Type B pancreatic cell (in vitro differentiated cells): Measurements from ENCODE around the gene C5orf58. TPM values are rescaled to one million over a fixed set of nuclear protein-coding genes. Genes with fewer than 3 reads are reported as not detected.

Source experiments
- DNase-seq: peaks from one replicate; pipeline ENCODE4 v3.0.0; 2021; ENCODE audit warnings: mixed read lengths; ENCODE audit not compliant: unreplicated experiment; ENCODE audit errors: extremely low spot score
- H3K27ac Mint-ChIP-seq: 2 replicates; pipeline ENCODE4 v1.8.0; 2021; ENCODE audit warnings: mild to moderate bottlenecking, mixed read lengths
- H3K27me3 Mint-ChIP-seq: 2 replicates; pipeline ENCODE4 v1.8.0; 2021; ENCODE audit warnings: mixed read lengths
- H3K36me3 Mint-ChIP-seq: 2 replicates; pipeline ENCODE4 v1.8.0; 2021; ENCODE audit warnings: mixed read lengths
- H3K4me1 Mint-ChIP-seq: one replicate; pipeline ENCODE4 v1.8.0; 2021; ENCODE audit warnings: mixed read lengths; ENCODE audit not compliant: unreplicated experiment
- H3K4me3 Mint-ChIP-seq: 2 replicates; pipeline ENCODE4 v1.8.0; 2021; ENCODE audit warnings: mild to moderate bottlenecking, mixed read lengths
- H3K9me3 Mint-ChIP-seq: 2 replicates; pipeline ENCODE4 v1.8.0; 2021; ENCODE audit warnings: mixed read lengths
- total RNA-seq: library from RNA; stranded (reverse); gene quantifications from 2 replicates; pipeline ENCODE4 v1.2.1, GENCODE V29; 2021; ENCODE audit warnings: low replicate concordance
- TF ChIP-seq, protein P1 (sequence below): fragments of 200-600 bp; sonication (generic); conservative IDR thresholded peaks from 2 replicates; pipeline ENCODE4 v1.5.0; 2021; ENCODE audit warnings: antibody characterized with exemption, mild to moderate bottlenecking

C5orf58 gene
- total RNA-seq, 1 donor from 2014 or later = not detected

DNA sequence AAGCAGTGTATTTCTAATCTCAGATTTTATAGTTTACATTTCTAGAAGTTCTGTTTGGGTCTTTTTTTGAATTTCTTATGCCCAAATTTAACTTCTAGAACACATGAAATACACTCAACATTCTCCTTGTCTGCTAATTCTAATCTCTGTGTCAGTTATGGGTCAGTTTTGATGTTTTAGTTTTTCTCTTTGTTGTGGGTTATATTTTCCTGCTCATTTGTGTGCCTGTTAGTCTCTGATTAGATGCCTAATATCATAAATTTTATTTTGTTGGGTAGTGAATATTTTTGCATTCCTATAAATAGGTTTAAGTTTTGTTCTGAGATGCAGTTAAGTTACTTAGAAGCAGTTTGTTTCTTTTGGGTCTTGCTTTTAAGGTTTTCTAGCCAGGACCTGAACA is 52.4 kb downstream of the C5orf58 start:
- DNase-seq = no peak
- TF ChIP-seq, protein P1, sequence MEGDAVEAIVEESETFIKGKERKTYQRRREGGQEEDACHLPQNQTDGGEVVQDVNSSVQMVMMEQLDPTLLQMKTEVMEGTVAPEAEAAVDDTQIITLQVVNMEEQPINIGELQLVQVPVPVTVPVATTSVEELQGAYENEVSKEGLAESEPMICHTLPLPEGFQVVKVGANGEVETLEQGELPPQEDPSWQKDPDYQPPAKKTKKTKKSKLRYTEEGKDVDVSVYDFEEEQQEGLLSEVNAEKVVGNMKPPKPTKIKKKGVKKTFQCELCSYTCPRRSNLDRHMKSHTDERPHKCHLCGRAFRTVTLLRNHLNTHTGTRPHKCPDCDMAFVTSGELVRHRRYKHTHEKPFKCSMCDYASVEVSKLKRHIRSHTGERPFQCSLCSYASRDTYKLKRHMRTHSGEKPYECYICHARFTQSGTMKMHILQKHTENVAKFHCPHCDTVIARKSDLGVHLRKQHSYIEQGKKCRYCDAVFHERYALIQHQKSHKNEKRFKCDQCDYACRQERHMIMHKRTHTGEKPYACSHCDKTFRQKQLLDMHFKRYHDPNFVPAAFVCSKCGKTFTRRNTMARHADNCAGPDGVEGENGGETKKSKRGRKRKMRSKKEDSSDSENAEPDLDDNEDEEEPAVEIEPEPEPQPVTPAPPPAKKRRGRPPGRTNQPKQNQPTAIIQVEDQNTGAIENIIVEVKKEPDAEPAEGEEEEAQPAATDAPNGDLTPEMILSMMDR = no peak
- H3K9me3 Mint-ChIP-seq = peaks cover 11% of the 10 kb centered on the region
- H3K27me3 Mint-ChIP-seq = peaks cover 19% of the 10 kb centered on the region
- no peak overlapping the region for H3K27ac Mint-ChIP-seq
- no peaks in the 10 kb centered on the region for H3K4me1 Mint-ChIP-seq
- H3K4me3 Mint-ChIP-seq = no peak overlapping the region
- no peaks in the 10 kb centered on the region for H3K36me3 Mint-ChIP-seq

DNA sequence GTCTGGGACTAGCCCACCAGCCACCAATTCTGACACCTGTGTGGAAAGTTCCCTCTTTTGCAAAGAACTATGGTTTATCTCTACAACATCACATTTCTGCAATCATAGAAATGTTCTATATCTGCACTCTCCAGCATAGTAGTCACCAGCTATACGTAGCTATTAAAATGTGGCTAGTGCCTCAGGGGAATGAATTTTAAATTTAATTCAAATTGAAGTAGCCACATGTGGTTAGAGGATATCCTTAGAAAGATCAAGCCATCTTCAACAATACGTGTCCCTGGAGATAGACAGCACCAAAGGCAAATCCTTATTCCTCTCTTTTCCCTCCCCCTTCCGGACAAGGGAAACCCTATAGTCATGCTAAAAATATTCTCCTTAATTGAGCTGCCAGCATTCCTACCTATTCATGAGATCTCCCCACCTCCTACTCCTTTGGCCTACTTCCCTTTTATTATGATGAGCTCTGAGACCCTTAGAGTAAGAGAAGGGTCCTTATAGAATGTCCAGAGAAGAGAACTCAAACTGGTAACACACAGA is 53.7 kb downstream of the C5orf58 start:
- DNase-seq = no peak
- peaks cover 11% of the 10 kb centered on the region for H3K9me3 Mint-ChIP-seq
- H3K4me3 Mint-ChIP-seq = no peak overlapping the region
- peaks cover 18% of the 10 kb centered on the region for H3K27me3 Mint-ChIP-seq
- TF ChIP-seq, protein P1 = no peak
- H3K36me3 Mint-ChIP-seq = peaks cover 3% of the 10 kb centered on the region
- no peak overlapping the region for H3K27ac Mint-ChIP-seq
- H3K4me1 Mint-ChIP-seq = no peaks in the 10 kb centered on the region

DNA sequence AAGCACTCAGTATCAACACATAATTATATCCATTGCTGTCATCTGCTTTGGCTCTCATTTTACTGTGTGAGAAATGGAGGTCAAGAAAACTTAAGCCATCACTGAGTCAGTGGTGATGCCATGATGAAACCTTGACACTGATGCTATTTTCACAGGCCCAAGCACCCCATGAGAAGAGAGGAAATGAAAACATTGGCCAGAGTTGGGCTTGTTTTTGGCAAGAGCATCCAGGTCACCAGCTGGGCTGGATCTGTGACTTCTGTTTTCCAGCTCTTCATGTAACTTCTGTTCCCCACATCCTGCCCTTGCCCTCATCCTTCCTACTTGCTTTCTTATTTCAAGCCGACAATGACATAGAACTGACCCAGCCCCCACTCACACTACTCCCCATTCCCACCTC is 54.7 kb downstream of the C5orf58 start:
- Mint-ChIP-seq H3K27ac (no peak overlapping the region), H3K36me3 (peaks cover 3% of the 10 kb centered on the region), H3K9me3 (peaks cover 11% of the 10 kb centered on the region), H3K4me1 (no peaks in the 10 kb centered on the region), H3K4me3 (no peak overlapping the region), H3K27me3 (peaks cover 22% of the 10 kb centered on the region)
- no peak for DNase-seq
- TF ChIP-seq, protein P1 = no peak

DNA sequence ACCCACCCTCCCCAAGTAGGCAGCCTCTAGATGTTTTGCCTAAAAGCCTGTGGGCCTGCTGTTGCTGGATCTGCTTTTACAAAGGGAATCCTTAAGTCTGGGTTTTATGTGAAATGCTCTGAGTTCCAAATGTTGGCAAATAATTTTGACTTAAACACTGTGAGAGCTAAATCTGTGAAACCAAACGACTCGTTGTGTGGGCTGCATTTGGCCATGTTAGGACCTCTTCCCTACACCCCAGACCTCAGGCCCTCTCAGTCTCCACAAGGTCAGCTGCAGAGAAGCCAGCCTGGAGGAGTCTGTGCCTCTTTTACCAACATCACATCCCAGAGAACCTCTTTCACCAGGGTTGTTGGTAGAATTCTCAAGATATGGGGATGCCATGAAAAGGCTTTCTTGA is 55.4 kb downstream of the C5orf58 start:
- H3K4me1 Mint-ChIP-seq = no peaks in the 10 kb centered on the region
- H3K4me3 Mint-ChIP-seq = no peak overlapping the region
- peaks cover 19% of the 10 kb centered on the region for H3K27me3 Mint-ChIP-seq
- no peak for DNase-seq
- H3K9me3 Mint-ChIP-seq = peaks cover 11% of the 10 kb centered on the region
- H3K36me3 Mint-ChIP-seq = peaks cover 3% of the 10 kb centered on the region
- TF ChIP-seq, protein P1 = no peak
- H3K27ac Mint-ChIP-seq = no peak overlapping the region

DNA sequence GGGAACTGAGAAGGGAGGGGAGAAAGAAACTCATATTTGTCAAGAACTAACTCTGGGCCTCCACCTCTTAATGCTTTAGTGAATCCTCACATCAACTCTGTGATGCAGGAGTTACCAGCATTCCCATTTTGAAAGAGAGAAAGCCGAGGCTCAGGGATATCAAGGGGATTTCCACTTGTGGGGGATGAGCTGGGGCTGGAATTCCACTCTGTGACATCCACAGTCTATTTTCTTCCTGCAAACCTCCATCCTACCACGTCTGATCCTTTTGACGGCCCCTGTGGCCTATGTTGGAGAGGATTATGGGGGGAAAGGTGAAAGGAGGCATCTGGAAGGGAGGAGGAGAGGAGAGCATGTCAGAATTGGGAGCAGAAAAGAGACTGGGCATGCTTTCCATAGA is 55.8 kb downstream of the C5orf58 start:
- TF ChIP-seq, protein P1 = no peak
- Mint-ChIP-seq H3K4me3 (no peak overlapping the region), H3K36me3 (peaks cover 3% of the 10 kb centered on the region), H3K9me3 (peaks cover 8% of the 10 kb centered on the region), H3K27me3 (peaks cover 17% of the 10 kb centered on the region), H3K27ac (no peak overlapping the region), H3K4me1 (no peaks in the 10 kb centered on the region)
- DNase-seq = no peak

DNA sequence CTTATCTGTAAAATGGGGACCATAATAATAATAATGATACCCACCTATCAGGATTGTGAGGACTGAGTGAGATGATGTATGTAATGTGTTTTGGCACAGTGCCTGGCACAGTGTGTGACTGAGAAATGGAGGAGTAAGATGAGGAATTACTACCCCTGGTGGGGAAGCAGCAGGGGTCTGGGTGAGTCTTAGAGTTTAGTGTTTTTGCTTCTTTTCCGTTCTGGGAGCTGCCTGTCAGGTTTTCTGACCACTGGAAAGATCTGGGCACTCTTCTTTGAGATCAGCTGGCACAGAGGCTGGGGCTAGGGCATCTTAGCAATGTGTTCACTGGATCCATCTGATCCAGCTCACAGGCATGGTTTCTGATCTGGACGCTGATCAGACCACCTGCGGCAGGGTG is 56.3 kb downstream of the C5orf58 start:
- Mint-ChIP-seq H3K4me1 (no peaks in the 10 kb centered on the region), H3K36me3 (peaks cover 3% of the 10 kb centered on the region), H3K27me3 (peaks cover 21% of the 10 kb centered on the region), H3K4me3 (no peak overlapping the region), H3K27ac (no peak overlapping the region), H3K9me3 (peaks cover 5% of the 10 kb centered on the region)
- TF ChIP-seq, protein P1 = no peak
- DNase-seq = no peak
